Breast epithelium (tissue), 4 donors: Measurements from ENCODE around the gene SMIM15. TPM values are rescaled to one million over a fixed set of nuclear protein-coding genes. Genes with fewer than 3 reads are reported as not detected.

Source experiments
- DNase-seq, 2 donors: peaks; one replicate each; pipeline ENCODE4 v3.0.0-alpha.2; 2019; ENCODE audit warnings: low spot score in 2 of 2
- H3K27ac ChIP-seq, 2 donors: fragments of 200-600 bp; sonication (generic) in 1 of 2; one replicate each; pipeline ENCODE4 v1.5.1; 2016 to 2019; ENCODE audit warnings: mild to moderate bottlenecking in 1 of 2
- H3K27me3 ChIP-seq, 2 donors: fragments of 200-600 bp; sonication (generic) in 1 of 2; one replicate each; pipeline versions ENCODE4 v1.5.1 to v1.6.0; 2017 to 2019; ENCODE audit warnings: control low read depth in 1 of 2, mild to moderate bottlenecking in 1 of 2
- H3K36me3 ChIP-seq: fragments of 200-600 bp; one replicate; pipeline ENCODE4 v1.5.1; 2019
- H3K4me1 ChIP-seq, 2 donors: fragments of 200-600 bp; sonication (generic); one replicate each; pipeline ENCODE4 v1.5.1; 2016 to 2019; ENCODE audit warnings: control low read depth in 1 of 2
- H3K4me3 ChIP-seq, 3 donors: fragments of 200-600 bp; sonication (generic); 1 replicate in 2 of 3; 2 replicates in 1 of 3; pipeline ENCODE4 v1.5.1; 2016 to 2019; ENCODE audit warnings: mild to moderate bottlenecking in 3 of 3, moderate library complexity in 2 of 3
- H3K9me3 ChIP-seq, 2 donors: fragments of 200-600 bp; sonication (generic) in 1 of 2; one replicate each; pipeline ENCODE4 v1.5.1; 2016 to 2019; ENCODE audit warnings: control low read depth in 1 of 2
- POLR2A ChIP-seq: fragments of 450-650 bp; IDR thresholded peaks from one replicate; pipeline ENCODE4 v1.6.1; 2016; ENCODE audit warnings: antibody characterized with exemption, mild to moderate bottlenecking, moderate library complexity
- POLR2AphosphoS5 ChIP-seq, 3 donors: sonication (generic); formaldehyde crosslinking; IDR thresholded peaks; one replicate each; pipeline ENCODE4 v1.6.1; 2017; ENCODE audit warnings: antibody characterized with exemption in 3 of 3
- intact Hi-C: fragments of 100-400 bp; cut with DNase I; formaldehyde crosslinking; loops from one replicate; pipeline ENCODE4 v1.15.1; 2023; ENCODE audit warnings: low total_unique reads
- total RNA-seq, 3 donors: library from RNA; depleted of rRNA; stranded (reverse); fragments of >200 nt; gene quantifications; one replicate each; pipeline ENCODE4 v1.1.0, GENCODE V29; 2016
- TF ChIP-seq, protein P1 (sequence below), 3 donors: fragments of 450-650 bp; IDR thresholded peaks; one replicate each; pipeline ENCODE4 v1.5.1; 2016 to 2017; ENCODE audit warnings: antibody characterized with exemption in 3 of 3, mild to moderate bottlenecking in 3 of 3, moderate library complexity in 3 of 3

SMIM15 gene
- total RNA-seq, 3 donors from 2014 or later, result 31.4 to 34.0 (median 31.8) TPM

DNA sequence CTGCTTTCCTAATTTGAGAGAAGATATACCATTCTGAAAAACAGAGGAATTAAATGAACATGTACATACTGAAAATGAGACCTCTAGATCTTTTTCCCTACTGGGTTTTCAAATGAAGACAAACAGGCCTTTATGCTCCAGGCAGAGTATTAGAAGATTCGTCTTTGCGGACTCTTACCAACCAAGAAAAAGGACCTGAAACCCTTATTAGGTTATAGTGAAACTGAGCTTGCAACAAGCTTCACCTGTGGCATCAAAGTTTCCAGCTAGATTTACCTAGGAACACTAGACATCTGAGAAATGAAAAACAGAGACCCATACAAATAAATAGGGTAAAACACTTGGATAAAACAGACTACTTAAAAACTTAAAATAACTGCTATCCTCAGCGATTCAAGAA, 46.3 kb downstream of the SMIM15 start:
- H3K4me3 ChIP-seq, result no peak overlapping the region
- no peaks in the 10 kb centered on the region for H3K27me3 ChIP-seq
- TF ChIP-seq, protein P1, sequence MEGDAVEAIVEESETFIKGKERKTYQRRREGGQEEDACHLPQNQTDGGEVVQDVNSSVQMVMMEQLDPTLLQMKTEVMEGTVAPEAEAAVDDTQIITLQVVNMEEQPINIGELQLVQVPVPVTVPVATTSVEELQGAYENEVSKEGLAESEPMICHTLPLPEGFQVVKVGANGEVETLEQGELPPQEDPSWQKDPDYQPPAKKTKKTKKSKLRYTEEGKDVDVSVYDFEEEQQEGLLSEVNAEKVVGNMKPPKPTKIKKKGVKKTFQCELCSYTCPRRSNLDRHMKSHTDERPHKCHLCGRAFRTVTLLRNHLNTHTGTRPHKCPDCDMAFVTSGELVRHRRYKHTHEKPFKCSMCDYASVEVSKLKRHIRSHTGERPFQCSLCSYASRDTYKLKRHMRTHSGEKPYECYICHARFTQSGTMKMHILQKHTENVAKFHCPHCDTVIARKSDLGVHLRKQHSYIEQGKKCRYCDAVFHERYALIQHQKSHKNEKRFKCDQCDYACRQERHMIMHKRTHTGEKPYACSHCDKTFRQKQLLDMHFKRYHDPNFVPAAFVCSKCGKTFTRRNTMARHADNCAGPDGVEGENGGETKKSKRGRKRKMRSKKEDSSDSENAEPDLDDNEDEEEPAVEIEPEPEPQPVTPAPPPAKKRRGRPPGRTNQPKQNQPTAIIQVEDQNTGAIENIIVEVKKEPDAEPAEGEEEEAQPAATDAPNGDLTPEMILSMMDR (IDR thresholded peaks at IDR 0.05), result no peak
- TF ChIP-seq POLR2A (no peak), POLR2AphosphoS5 (IDR thresholded peaks at IDR 0.05) (no peak)

DNA sequence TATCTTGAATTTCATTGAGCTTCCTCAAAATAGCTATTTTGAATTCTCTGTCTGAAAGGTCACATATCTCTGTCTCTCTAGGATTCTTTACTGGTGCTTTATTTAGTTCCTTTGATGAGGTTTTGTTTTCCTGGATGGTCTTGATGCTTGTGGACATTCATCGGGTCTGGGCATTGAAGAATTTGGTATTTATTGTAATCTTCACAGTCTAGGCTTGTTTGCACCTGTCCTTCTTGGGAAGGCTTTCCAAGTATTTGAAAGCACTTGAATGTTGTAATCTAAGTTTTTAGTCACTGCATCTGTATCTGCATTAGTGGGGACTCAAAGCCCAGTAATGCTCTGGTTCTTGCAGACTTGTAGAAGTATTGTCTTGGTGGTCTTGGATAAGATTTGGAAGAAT, 47.8 kb downstream of the SMIM15 start:
- H3K4me1 ChIP-seq, result no peaks in the 10 kb centered on the region

More for the DNA sequence above, 46.3 kb downstream of the SMIM15 start:
- Histone ChIP-seq H3K4me1 (no peaks in the 10 kb centered on the region), H3K9me3 (no peaks in the 10 kb centered on the region), H3K36me3 (no peaks in the 10 kb centered on the region), H3K27ac (no peak overlapping the region)
- no peak for DNase-seq
- intact Hi-C loops, result no loop called here

More for the DNA sequence above, 47.8 kb downstream of the SMIM15 start:
- no peak overlapping the region for H3K4me3 ChIP-seq
- intact Hi-C loops, result no loop called here
- TF ChIP-seq, protein P1 (IDR thresholded peaks at IDR 0.05), result no peak
- no peak for TF ChIP-seq POLR2AphosphoS5 (IDR thresholded peaks at IDR 0.05)
- no peak for TF ChIP-seq POLR2A
- H3K36me3 ChIP-seq, result no peaks in the 10 kb centered on the region
- no peak overlapping the region for H3K27ac ChIP-seq
- no peaks in the 10 kb centered on the region for H3K9me3 ChIP-seq
- H3K27me3 ChIP-seq, result no peaks in the 10 kb centered on the region
- DNase-seq, result no peak

Other genes with a start within 250 kb of the SMIM15 start
- 10 to 100 TPM; 14.7 to 25.4 (median 17.3) TPM for gene ERCC8, start 217.4 kb downstream of the SMIM15 start, total RNA-seq
- 10 to 100 TPM; 14.9 to 22.6 (median 19.8) TPM for gene NDUFAF2, start 217.3 kb downstream of the SMIM15 start, total RNA-seq
- 10 to 100 TPM; 10.2 to 16.8 (median 11.2) TPM for gene ZSWIM6, start 169.8 kb upstream of the SMIM15 start, total RNA-seq